Measurements from ENCODE around the gene ADGRD1.

The ADGRD1 gene

GRCh38 chr12:131151558-131152345, 198.0 kb downstream of the ADGRD1 start:
- no peak for DNase-seq (ENCODE audit: low read depth in 2 of 3, low spot score in 1 of 3)

- DNase-seq (ENCODE audit: low read depth in 2 of 3, low spot score in 1 of 3), result no peak
Observed at GRCh38 chr12:131152587-131152986, 198.9 kb downstream of the ADGRD1 start.

GRCh38 chr12:131153016-131153415, 199.3 kb downstream of the ADGRD1 start:
- DNase-seq (ENCODE audit: low read depth in 2 of 3, low spot score in 1 of 3), result no peak

- DNase-seq (ENCODE audit: low read depth in 2 of 3, low spot score in 1 of 3), result no peak
Observed at GRCh38 chr12:131153956-131154355, 200.2 kb downstream of the ADGRD1 start.

GRCh38 chr12:131155131-131155530, 201.4 kb downstream of the ADGRD1 start:
- DNase-seq (ENCODE audit: low read depth in 2 of 3, low spot score in 1 of 3), result no peak

- no peak for DNase-seq (ENCODE audit: low read depth in 2 of 3, low spot score in 1 of 3)
Observed at GRCh38 chr12:131157743-131158142, 204.0 kb downstream of the ADGRD1 start.

GRCh38 chr12:131159660-131160059, 206.0 kb downstream of the ADGRD1 start:
- no peak for DNase-seq (ENCODE audit: low read depth in 2 of 3, low spot score in 1 of 3)

GRCh38 chr12:131162113-131162512, 208.4 kb downstream of the ADGRD1 start:
- DNase-seq (ENCODE audit: low read depth in 2 of 3, low spot score in 1 of 3), result no peak

GRCh38 chr12:131163189-131163738, 209.6 kb downstream of the ADGRD1 start:
- DNase-seq (ENCODE audit: low read depth in 2 of 3, low spot score in 1 of 3), result no peak

GRCh38 chr12:131164096-131164872, 210.6 kb downstream of the ADGRD1 start:
- DNase-seq (ENCODE audit: low read depth in 2 of 3, low spot score in 1 of 3), result no peak

- no peak for DNase-seq (ENCODE audit: low read depth in 2 of 3, low spot score in 1 of 3)
Observed at GRCh38 chr12:131166717-131167116, 213.0 kb downstream of the ADGRD1 start.

- DNase-seq (ENCODE audit: low read depth in 2 of 3, low spot score in 1 of 3), result no peak
Observed at GRCh38 chr12:131167334-131167733, 213.6 kb downstream of the ADGRD1 start.

- no peak for DNase-seq (ENCODE audit: low read depth in 2 of 3, low spot score in 1 of 3)
Observed at GRCh38 chr12:131171029-131171428, 217.3 kb downstream of the ADGRD1 start.

- DNase-seq (ENCODE audit: low read depth in 2 of 3, low spot score in 1 of 3), result no peak
Observed at GRCh38 chr12:131174901-131175300, 221.2 kb downstream of the ADGRD1 start.

- no peak for DNase-seq (ENCODE audit: low read depth in 2 of 3, low spot score in 1 of 3)
Observed at GRCh38 chr12:131176266-131176665, 222.6 kb downstream of the ADGRD1 start.

GRCh38 chr12:131176926-131177325, 223.2 kb downstream of the ADGRD1 start:
- no peak for DNase-seq (ENCODE audit: low read depth in 2 of 3, low spot score in 1 of 3)

- DNase-seq (ENCODE audit: low read depth in 2 of 3, low spot score in 1 of 3), result no peak
Observed at GRCh38 chr12:131177599-131177998, 223.9 kb downstream of the ADGRD1 start.

GRCh38 chr12:131187602-131188001, 233.9 kb downstream of the ADGRD1 start:
- no peak for DNase-seq (ENCODE audit: low read depth in 2 of 3, low spot score in 1 of 3)

GRCh38 chr12:131188131-131189050, 234.7 kb downstream of the ADGRD1 start:
- DNase-seq (ENCODE audit: low read depth in 2 of 3, low spot score in 1 of 3), result no peak

GRCh38 chr12:131189781-131190180, 236.1 kb downstream of the ADGRD1 start:
- DNase-seq (ENCODE audit: low read depth in 2 of 3, low spot score in 1 of 3), result no peak

GRCh38 chr12:131190965-131191364, 237.3 kb downstream of the ADGRD1 start:
- DNase-seq (ENCODE audit: low read depth in 2 of 3, low spot score in 1 of 3), result no peak

Data from stimulated activated CD4-positive, alpha-beta T cell treated with anti-CD3 and anti-CD28 coated beads, Interleukin-12 subunit alpha, Interleukin-12 subunit beta, amount 100 ng/mL, for 48 hours (primary cell).